SK-MEL-5 (cell line): ENCODE measurements around the gene HEATR9. TPM values are rescaled to one million over a fixed set of nuclear protein-coding genes. Genes with fewer than 3 reads are reported as not detected.
A peak's percentile ranks its signal among the peaks of the same experiment; 100 is the strongest.

Experiments used
- DNase-seq: peaks from one replicate; pipeline ENCODE4 v3.0.0-alpha.2; 2016; ENCODE audit warnings: low read depth, low spot score
- in situ Hi-C: cut with HindIII; loops from 2 replicates; pipeline ENCODE4 v1.10.0; 2016; ENCODE audit warnings: low sequenced_read_pairs, high pct_unique_total_duplicates, low pct_unique_long_range_greater_than_20kb
- total RNA-seq: library from RNA; depleted of rRNA; stranded (reverse); fragments of >200 nt; shearing (Covaris generic); gene quantifications from 2 replicates; pipeline ENCODE4 v1.2.3, GENCODE V29; 2014

The HEATR9 gene
- total RNA-seq, 1 experiment from 2014 or later = not detected

DNA sequence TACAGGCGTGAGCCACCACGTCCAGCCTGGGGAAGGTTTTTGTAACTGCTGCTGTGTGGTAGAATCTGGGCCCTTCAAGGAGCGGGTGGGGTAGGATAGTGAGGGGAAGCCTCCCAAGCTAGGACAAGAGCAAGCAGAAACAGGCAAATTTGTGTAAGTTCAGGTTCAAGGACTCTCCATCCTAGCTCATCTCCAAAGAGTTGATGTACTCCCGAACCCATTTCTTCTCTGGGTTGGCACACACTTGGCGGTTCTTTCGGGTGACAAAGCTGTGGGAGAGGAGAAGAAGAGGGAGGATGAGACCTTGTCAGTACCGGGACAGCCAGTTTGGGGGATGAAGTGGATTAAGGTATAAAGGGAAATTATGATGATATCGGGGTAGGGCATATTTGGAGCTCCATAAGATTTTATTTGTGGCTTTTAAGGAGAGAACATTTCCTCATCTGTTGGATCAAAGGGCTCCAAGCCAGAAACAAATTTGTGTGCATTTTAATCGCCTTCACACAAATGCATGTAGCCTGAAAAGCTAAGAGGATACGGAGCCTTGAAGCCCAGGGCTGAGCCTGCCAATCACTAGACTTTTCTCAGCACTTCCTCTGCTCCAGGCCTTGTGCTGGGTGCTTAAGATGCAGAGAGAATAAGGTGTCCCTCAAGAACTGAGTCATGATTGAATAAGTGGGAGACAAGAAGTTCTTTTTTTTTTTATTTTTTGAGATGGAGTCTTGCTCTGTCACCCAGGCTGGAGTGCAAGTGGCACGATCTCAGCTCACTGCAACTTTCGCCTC is 3.7 kb upstream of the HEATR9 start:
- in situ Hi-C loops = no loop called here
- no peak for DNase-seq

- DNase-seq = no peak
Observed at GRCh38 chr17:35870906-35871819, 2.5 kb upstream of the HEATR9 start.

GRCh38 chr17:35867574-35867973 is 1.1 kb downstream of the HEATR9 start:
- no peak for DNase-seq
- in situ Hi-C loops = no loop called here

More at GRCh38 chr17:35870906-35871819, 2.5 kb upstream of the HEATR9 start:
- in situ Hi-C loops = no loop called here

GRCh38 chr17:35866341-35866950 is 2.2 kb downstream of the HEATR9 start:
- in situ Hi-C loops = no loop called here
- DNase-seq = no peak

- in situ Hi-C loops = no loop called here
- no peak for DNase-seq
Observed at GRCh38 chr17:35865412-35866340, 3.0 kb downstream of the HEATR9 start.

GRCh38 chr17:35864853-35865252 is 3.8 kb downstream of the HEATR9 start:
- in situ Hi-C loops = no loop called here
- DNase-seq = no peak

DNA sequence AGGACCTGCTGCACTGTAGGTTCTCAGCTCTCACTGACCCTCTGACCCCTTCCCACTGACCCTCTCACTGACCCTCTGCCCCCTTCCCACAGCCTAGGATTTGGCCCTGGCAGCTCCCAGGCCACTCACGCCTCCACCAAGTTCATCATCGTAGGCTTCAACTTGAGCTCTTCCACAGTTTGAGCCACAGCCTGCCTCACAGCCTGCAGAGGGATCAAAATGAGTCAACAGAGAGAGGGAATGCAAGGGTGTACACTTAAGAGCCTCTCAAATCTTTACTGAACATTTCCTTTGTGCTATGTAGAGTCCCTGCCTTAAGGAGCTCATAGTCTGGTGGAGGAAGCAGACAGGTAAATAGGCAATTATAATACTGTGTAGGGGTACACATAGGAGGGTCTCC is 12.1 kb downstream of the HEATR9 start:
- no peak for DNase-seq
- in situ Hi-C loops = no loop called here

GRCh38 chr17:35855965-35856364 is 12.7 kb downstream of the HEATR9 start:
- DNase-seq = no peak
- in situ Hi-C loops = no loop called here

DNA sequence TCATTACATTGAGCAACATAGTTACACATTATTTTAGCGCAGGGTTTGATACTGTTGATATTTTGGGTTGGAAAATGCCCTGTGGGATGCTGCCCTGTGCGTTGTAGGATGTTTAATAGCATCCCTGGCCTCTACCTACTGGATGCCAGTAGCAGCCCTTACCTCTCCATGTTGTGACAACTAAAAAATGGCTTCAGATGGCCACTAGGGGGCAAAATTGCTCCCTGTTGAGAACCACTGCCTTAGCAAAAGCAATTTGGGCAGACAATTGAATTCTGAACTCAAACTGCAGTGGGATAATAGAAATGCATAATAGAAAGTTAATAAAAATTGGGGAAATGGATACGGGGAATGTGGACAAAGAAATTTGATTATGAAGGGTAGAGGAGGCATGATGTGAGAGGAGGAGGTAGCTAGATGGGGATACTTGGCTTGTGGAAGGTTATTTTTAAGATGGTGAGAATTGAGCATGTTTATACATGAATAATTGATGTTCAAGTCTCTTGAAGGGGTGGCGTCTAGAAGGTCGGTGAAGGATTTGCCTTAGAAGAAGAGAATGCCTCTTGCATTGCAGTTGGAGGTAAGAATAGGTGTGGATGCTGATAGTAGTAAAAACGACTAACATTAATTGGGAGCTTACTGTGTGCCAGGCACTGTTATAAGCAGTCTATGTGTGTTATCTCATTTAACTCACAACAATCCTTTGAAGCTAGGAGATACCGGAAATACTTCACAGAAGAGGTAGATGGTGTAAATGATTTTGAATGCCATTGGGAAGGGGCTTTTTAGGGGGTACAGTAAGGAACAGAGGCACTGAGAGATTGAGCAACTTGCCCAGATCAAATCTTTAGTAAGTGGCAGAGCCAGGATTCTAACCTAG is 19.0 kb downstream of the HEATR9 start:
- in situ Hi-C loops = no loop called here
- peak; percentile 80 for DNase-seq

- in situ Hi-C loops = no loop called here
- no peak for DNase-seq
Observed at GRCh38 chr17:35847633-35848373, 20.9 kb downstream of the HEATR9 start.

- peak; percentile 58 for DNase-seq
- in situ Hi-C loops = no loop called here
Observed at GRCh38 chr17:35847006-35847405, 21.7 kb downstream of the HEATR9 start.

- no peak for DNase-seq
- in situ Hi-C loops = no loop called here
Observed at GRCh38 chr17:35846055-35846809, 22.5 kb downstream of the HEATR9 start.

- DNase-seq = no peak
- in situ Hi-C loops = no loop called here
Observed at GRCh38 chr17:35844547-35844946, 24.1 kb downstream of the HEATR9 start.

GRCh38 chr17:35843698-35844097 is 25.0 kb downstream of the HEATR9 start:
- in situ Hi-C loops = no loop called here
- no peak for DNase-seq

DNA sequence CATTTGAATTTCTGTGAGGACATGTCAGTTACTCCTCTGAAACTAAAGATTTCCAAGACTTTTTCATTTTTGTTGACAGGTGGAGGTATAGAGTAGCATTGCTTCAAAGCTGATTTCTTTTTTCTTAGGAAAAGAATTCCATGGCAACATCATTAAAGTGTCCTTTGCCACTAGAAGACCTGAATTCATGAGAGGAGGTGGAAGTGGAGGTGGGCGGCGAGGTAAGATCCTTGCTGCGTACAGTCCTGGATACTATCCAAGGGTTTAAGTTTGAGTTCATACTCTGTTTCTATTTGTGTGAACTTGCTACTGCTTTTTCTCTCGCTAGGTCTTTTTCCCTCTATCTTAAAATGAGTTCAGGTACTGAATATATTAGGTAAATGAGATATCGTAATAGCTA is 26.5 kb downstream of the HEATR9 start:
- DNase-seq = no peak
- in situ Hi-C loops = no loop called here
